Activated T-helper 2 cell treated with anti-CD3 and anti-CD28 coated beads, Interferon-gamma antibody, Interleukin-2, Interleukin-4, amounts not matched to agents 10 μg/mL and 5 μg/mL and 100 μg/mL, durations not matched to agents 14 hours and 24 hours and 36 hours (primary cell): ENCODE measurements around the gene NYAP2. TPM values are rescaled to one million over a fixed set of nuclear protein-coding genes. Genes with fewer than 3 reads are reported as not detected.

Experiments used
- DNase-seq: peaks from one replicate; pipeline ENCODE4 v3.0.0; 2021; ENCODE audit warnings: low spot score
- H3K27ac Mint-ChIP-seq: one replicate; pipeline ENCODE4 v1.8.0; 2021; ENCODE audit warnings: mixed read lengths
- H3K27me3 Mint-ChIP-seq: one replicate; pipeline ENCODE4 v1.8.0; 2021; ENCODE audit warnings: low read depth, mixed read lengths
- H3K36me3 Mint-ChIP-seq: one replicate; pipeline ENCODE4 v1.8.0; 2021; ENCODE audit warnings: low read depth, mixed read lengths
- H3K4me1 Mint-ChIP-seq: one replicate; pipeline ENCODE4 v1.8.0; 2021; ENCODE audit warnings: low read depth, mixed read lengths
- H3K4me3 Mint-ChIP-seq: one replicate; pipeline ENCODE4 v1.8.0; 2021; ENCODE audit warnings: low read depth, mild to moderate bottlenecking, moderate library complexity, mixed read lengths
- H3K9me3 Mint-ChIP-seq: one replicate; pipeline ENCODE4 v1.8.0; 2021; ENCODE audit warnings: mixed read lengths
- intact Hi-C: fragments of 100-400 bp; cut with micrococcal nuclease; formaldehyde crosslinking; loops from one replicate; pipeline ENCODE4 v1.15.1; 2023
- total RNA-seq: library from RNA; stranded (reverse); gene quantifications from 2 replicates; pipeline ENCODE4 v1.2.3, GENCODE V29; 2022

NYAP2 gene
- total RNA-seq: not detected in 2 replicates

- Mint-ChIP-seq H3K4me1 (no peaks in the 10 kb centered on the region), H3K36me3 (no peaks in the 10 kb centered on the region), H3K27ac (no peak within 1 kb of the TSS), H3K9me3 (no peaks in the 10 kb centered on the region), H3K27me3 (peaks cover 2% of the 10 kb centered on the region), H3K4me3 (no peak within 1 kb of the TSS)
- DNase-seq: no peak
- intact Hi-C loops: no loop called here
These were observed at the start of gene NYAP2 for GRCh38 chr2:225399504-225399903. Gene NYAP2 (plus strand): TSS chr2:225399710. CDS start chr2:225408881, 9,171 bp downstream.

- no peak overlapping the region for H3K4me3 Mint-ChIP-seq
- intact Hi-C loops: no loop called here
- H3K4me1 Mint-ChIP-seq: no peaks in the 10 kb centered on the region
- H3K27me3 Mint-ChIP-seq: peaks cover 3% of the 10 kb centered on the region
- H3K36me3 Mint-ChIP-seq: no peaks in the 10 kb centered on the region
- H3K27ac Mint-ChIP-seq: no peak overlapping the region
- H3K9me3 Mint-ChIP-seq: no peaks in the 10 kb centered on the region
- DNase-seq: no peak
These were observed 45.9 kb upstream of the NYAP2 start for GRCh38 chr2:225353579-225354085.

GRCh38 chr2:225354281-225354774, 45.2 kb upstream of the NYAP2 start:
- peaks cover 3% of the 10 kb centered on the region for H3K27me3 Mint-ChIP-seq
- H3K4me3 Mint-ChIP-seq: no peak overlapping the region
- no peaks in the 10 kb centered on the region for H3K4me1 Mint-ChIP-seq
- intact Hi-C loops: no loop called here
- DNase-seq: no peak
- H3K27ac Mint-ChIP-seq: no peak overlapping the region
- H3K9me3 Mint-ChIP-seq: no peaks in the 10 kb centered on the region
- no peaks in the 10 kb centered on the region for H3K36me3 Mint-ChIP-seq

- no peaks in the 10 kb centered on the region for H3K36me3 Mint-ChIP-seq
- H3K27me3 Mint-ChIP-seq: peaks cover 3% of the 10 kb centered on the region
- intact Hi-C loops: no loop called here
- no peak overlapping the region for H3K4me3 Mint-ChIP-seq
- H3K4me1 Mint-ChIP-seq: no peaks in the 10 kb centered on the region
- no peak overlapping the region for H3K27ac Mint-ChIP-seq
- no peaks in the 10 kb centered on the region for H3K9me3 Mint-ChIP-seq
- DNase-seq: no peak
These were observed 43.7 kb upstream of the NYAP2 start for GRCh38 chr2:225355788-225356187.

GRCh38 chr2:225366731-225367130, 32.8 kb upstream of the NYAP2 start:
- DNase-seq: no peak
- no peaks in the 10 kb centered on the region for H3K36me3 Mint-ChIP-seq
- H3K27me3 Mint-ChIP-seq: no peaks in the 10 kb centered on the region
- no peak overlapping the region for H3K27ac Mint-ChIP-seq
- H3K4me1 Mint-ChIP-seq: no peaks in the 10 kb centered on the region
- intact Hi-C loops: no loop called here
- H3K9me3 Mint-ChIP-seq: no peaks in the 10 kb centered on the region
- no peak overlapping the region for H3K4me3 Mint-ChIP-seq

- intact Hi-C loops: no loop called here
- Mint-ChIP-seq H3K4me3 (no peak overlapping the region), H3K36me3 (no peaks in the 10 kb centered on the region), H3K27ac (no peak overlapping the region), H3K27me3 (no peaks in the 10 kb centered on the region), H3K4me1 (no peaks in the 10 kb centered on the region), H3K9me3 (no peaks in the 10 kb centered on the region)
- no peak for DNase-seq
These were observed 32.0 kb upstream of the NYAP2 start for GRCh38 chr2:225367482-225367881.

GRCh38 chr2:225378984-225379383, 20.5 kb upstream of the NYAP2 start:
- Mint-ChIP-seq H3K4me1 (no peaks in the 10 kb centered on the region), H3K36me3 (no peaks in the 10 kb centered on the region), H3K27me3 (peaks cover 2% of the 10 kb centered on the region), H3K27ac (no peak overlapping the region), H3K4me3 (no peak overlapping the region), H3K9me3 (no peaks in the 10 kb centered on the region)
- intact Hi-C loops: no loop called here
- no peak for DNase-seq

- Mint-ChIP-seq H3K27me3 (peaks cover 2% of the 10 kb centered on the region), H3K9me3 (no peaks in the 10 kb centered on the region), H3K4me3 (no peak overlapping the region), H3K4me1 (no peaks in the 10 kb centered on the region), H3K36me3 (no peaks in the 10 kb centered on the region), H3K27ac (no peak overlapping the region)
- no peak for DNase-seq
- intact Hi-C loops: no loop called here
These were observed 19.7 kb upstream of the NYAP2 start for GRCh38 chr2:225379856-225380255.

GRCh38 chr2:225381609-225382008, 17.9 kb upstream of the NYAP2 start:
- no peaks in the 10 kb centered on the region for H3K4me1 Mint-ChIP-seq
- intact Hi-C loops: no loop called here
- peaks cover 2% of the 10 kb centered on the region for H3K27me3 Mint-ChIP-seq
- no peak overlapping the region for H3K4me3 Mint-ChIP-seq
- H3K27ac Mint-ChIP-seq: no peak overlapping the region
- no peaks in the 10 kb centered on the region for H3K9me3 Mint-ChIP-seq
- H3K36me3 Mint-ChIP-seq: no peaks in the 10 kb centered on the region
- no peak for DNase-seq

- no peaks in the 10 kb centered on the region for H3K9me3 Mint-ChIP-seq
These were observed 1.1 kb upstream of the NYAP2 start for GRCh38 chr2:225398372-225398771.

GRCh38 chr2:225400060-225400511, 576 bp downstream of the NYAP2 start:
- Mint-ChIP-seq H3K9me3 (no peaks in the 10 kb centered on the region), H3K27ac (no peak overlapping the region), H3K27me3 (peaks cover 2% of the 10 kb centered on the region), H3K36me3 (no peaks in the 10 kb centered on the region), H3K4me3 (no peak overlapping the region), H3K4me1 (no peaks in the 10 kb centered on the region)
- intact Hi-C loops: no loop called here
- DNase-seq: no peak

More at GRCh38 chr2:225398372-225398771, 1.1 kb upstream of the NYAP2 start:
- intact Hi-C loops: no loop called here
- Mint-ChIP-seq H3K27ac (no peak overlapping the region), H3K4me3 (no peak overlapping the region), H3K27me3 (peaks cover 2% of the 10 kb centered on the region), H3K4me1 (no peaks in the 10 kb centered on the region), H3K36me3 (no peaks in the 10 kb centered on the region)
- DNase-seq: no peak

- DNase-seq: no peak
- Mint-ChIP-seq H3K27me3 (peaks cover 2% of the 10 kb centered on the region), H3K36me3 (no peaks in the 10 kb centered on the region), H3K9me3 (no peaks in the 10 kb centered on the region), H3K4me3 (no peak overlapping the region), H3K27ac (no peak overlapping the region), H3K4me1 (no peaks in the 10 kb centered on the region)
- intact Hi-C loops: no loop called here
These were observed 1.3 kb downstream of the NYAP2 start for GRCh38 chr2:225400546-225401400.

GRCh38 chr2:225402210-225402776, 2.8 kb downstream of the NYAP2 start:
- H3K36me3 Mint-ChIP-seq: no peaks in the 10 kb centered on the region
- H3K27ac Mint-ChIP-seq: no peak overlapping the region
- intact Hi-C loops: no loop called here
- no peak overlapping the region for H3K4me3 Mint-ChIP-seq
- no peaks in the 10 kb centered on the region for H3K9me3 Mint-ChIP-seq
- H3K27me3 Mint-ChIP-seq: peaks cover 2% of the 10 kb centered on the region
- H3K4me1 Mint-ChIP-seq: no peaks in the 10 kb centered on the region
- no peak for DNase-seq
